ENCODE measurements around the gene TRMT6.

The TRMT6 gene, protein sequence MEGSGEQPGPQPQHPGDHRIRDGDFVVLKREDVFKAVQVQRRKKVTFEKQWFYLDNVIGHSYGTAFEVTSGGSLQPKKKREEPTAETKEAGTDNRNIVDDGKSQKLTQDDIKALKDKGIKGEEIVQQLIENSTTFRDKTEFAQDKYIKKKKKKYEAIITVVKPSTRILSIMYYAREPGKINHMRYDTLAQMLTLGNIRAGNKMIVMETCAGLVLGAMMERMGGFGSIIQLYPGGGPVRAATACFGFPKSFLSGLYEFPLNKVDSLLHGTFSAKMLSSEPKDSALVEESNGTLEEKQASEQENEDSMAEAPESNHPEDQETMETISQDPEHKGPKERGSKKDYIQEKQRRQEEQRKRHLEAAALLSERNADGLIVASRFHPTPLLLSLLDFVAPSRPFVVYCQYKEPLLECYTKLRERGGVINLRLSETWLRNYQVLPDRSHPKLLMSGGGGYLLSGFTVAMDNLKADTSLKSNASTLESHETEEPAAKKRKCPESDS

DNA sequence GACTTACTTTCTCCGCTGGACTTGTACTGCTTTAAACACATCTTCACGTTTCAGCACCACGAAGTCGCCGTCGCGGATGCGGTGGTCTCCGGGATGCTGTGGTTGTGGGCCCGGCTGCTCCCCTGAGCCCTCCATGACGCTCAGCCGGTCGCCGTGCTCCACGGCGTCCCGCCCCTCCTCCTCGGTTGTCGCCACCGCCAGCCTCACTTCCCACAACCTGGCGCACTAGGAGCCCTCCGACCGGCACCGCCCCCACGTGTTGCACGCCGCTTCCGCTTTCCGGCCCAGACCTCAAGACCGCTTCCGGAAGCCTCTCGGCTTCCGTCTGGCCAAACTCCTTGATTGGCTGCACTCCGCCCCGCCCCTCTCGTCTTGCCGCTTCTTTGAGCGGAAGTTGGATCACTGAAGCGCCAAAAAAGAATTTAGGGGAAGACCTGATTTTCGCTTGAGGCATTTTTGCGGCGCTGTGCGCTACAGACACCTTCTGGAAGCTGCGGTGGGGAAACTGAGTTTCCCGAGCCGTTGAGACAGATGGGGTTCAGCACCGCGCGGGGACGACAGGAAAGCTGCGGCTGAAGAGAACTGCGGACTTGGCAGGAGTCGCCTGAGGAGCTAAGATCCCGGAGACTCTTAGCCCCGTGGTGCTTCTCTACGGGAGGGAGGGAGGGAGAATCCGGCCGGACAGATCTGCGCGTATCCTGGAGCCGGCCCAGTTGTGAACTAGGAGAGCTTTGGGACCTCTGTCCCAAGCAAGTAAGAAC, at the start of gene TRMT6, which contains the start of gene MCM8:
Gene TRMT6, minus strand, starts transcription at position 263 of the 761 bp plus-strand sequence. Its CDS starts 128 bp downstream, at position 135.
Gene MCM8, plus strand, starts transcription at position 382 of the 761 bp plus-strand sequence. CDS start 1,364 bp downstream, outside the sequence.
- peak; percentile 95 for FAIRE-seq

DNA sequence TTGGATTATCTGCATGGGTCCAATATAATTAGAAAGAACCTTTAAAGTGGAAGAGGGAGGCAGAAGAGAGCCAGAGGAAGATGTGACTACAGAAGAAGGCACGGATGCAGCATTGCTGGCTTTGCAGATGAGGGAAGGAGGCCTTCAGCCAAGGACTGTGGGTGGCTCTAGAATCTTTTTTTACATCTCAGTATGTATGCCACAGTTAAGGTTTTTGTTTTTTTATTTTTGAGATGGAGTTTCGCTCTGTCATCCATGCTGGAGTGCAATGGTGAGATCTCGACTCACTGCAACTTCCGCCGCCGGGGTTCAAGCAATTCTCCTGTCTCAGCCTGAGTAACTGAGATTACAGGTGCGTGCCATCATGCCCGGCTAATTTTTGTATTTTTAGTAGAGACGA, 49.5 kb upstream of the TRMT6 start:
- no peak for FAIRE-seq

DNA sequence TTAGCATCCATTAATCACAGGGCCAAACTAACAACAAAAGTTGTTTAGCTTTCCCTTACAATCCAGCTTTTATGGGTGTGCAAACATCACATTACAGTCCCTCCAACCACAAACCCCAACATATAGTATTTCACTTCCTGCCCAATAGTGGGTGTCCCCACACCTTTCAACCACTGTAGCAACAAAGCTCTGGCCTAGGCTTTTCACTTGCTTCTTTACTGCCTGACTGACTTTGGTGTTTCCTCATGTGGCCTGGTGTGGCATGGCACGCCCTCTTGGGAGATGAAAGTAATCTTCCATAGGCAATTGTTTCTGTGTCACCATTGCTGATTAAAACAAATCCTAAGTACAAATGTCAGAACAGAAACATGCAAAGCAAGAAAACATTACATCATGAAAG, 46.4 kb upstream of the TRMT6 start:
- FAIRE-seq = no peak

DNA sequence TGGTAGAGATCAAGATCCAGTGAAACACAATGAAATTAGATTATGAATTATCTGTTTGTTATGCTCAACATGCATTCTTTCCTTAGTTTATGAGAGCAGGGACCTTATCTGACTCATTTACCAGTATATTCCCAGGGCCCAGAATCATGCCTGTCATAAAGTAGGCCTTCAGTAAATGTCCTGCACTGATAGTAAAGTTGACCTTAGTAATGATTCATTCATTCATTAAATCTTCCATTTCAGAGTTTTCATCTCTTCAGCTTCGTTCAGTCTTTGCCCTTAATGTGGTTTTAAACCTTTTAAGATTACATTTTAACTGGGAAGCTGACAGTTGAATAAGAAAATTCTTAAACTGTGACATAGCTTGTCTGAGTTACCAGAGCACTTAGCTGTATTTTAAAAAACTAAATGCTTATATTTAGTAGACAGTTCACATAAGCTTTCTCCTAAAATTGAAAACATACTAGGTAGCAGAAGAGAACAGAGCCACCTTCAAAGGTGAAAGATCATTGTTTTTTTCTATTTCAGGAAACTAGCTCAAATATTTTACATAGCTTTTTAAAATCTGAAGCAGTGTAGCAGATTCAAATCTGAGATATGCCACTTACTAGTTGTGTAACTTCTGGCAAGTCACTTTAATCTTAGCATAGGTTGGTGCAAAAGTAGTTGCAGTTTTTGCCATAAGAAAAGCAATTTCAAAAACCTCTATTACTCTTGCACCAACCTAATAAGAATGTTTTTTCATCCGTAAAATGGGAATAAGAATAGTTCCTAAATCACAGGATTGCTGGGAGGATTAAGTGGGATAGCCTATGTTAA, 41.5 kb upstream of the TRMT6 start:
- peak; percentile 33 for FAIRE-seq

GRCh38 chr20:5990946-5991345, 40.6 kb upstream of the TRMT6 start:
- no peak for FAIRE-seq

GRCh38 chr20:5989539-5989938, 39.2 kb upstream of the TRMT6 start:
- no peak for FAIRE-seq

DNA sequence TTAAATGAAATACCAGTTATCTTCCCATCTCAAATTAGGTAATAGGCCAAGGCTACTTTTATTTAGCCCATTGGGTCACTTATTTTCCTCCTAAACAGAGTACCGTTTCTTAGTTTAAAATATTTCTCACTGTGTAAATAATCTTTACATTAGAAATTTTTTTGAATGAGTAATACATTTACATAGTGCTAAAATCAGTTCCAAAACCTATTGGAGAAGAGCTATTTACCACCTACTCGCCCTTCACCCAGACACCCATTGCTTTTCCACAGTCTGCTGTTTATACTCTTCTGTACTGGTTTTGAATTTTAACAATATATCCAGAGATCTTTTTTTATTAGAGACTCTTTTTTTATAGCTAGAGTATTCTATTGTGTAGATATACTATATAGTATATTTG, 37.0 kb upstream of the TRMT6 start:
- no peak for FAIRE-seq

DNA sequence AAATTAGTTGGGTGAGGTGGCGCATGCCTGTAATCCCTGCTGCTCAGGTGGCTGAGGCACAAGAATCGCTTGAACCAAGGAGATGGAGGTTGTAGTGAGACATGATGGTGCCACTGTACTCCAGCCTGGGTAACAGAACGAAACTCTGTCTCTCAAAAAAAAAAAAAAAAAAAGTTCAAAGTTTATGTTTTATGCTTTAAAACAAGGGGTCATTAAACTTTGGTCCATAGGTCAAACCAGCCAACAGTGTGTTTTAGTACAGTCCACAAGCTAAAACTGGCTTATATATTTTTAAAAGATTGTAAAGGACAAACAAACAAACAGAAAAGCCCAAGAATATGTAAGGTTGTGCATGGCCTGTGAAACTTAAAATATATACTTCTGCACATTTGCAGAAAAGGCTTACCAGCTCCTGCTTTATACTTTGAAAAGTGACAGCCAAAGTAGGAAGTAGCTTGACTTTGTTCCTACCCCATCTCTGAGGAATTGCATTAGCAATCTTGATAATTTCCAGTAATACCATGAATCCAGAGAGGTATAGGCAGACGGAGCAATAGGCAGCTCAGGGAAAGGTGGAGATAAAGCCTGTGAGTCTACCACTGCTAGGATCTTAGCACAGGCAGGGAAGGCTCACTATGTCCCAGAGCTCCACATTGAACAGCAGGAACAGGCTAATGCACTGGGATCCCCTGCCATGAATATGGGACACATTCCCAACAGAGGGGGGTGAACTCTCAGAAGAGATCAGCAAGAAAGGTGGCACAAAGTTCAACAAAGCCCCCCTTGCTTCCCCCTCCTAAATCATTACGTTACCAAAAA, 30.6 kb upstream of the TRMT6 start:
- FAIRE-seq = no peak

GRCh38 chr20:5979801-5980200, 29.5 kb upstream of the TRMT6 start:
- FAIRE-seq = no peak

GRCh38 chr20:5977975-5978374, 27.6 kb upstream of the TRMT6 start:
- FAIRE-seq = no peak

DNA sequence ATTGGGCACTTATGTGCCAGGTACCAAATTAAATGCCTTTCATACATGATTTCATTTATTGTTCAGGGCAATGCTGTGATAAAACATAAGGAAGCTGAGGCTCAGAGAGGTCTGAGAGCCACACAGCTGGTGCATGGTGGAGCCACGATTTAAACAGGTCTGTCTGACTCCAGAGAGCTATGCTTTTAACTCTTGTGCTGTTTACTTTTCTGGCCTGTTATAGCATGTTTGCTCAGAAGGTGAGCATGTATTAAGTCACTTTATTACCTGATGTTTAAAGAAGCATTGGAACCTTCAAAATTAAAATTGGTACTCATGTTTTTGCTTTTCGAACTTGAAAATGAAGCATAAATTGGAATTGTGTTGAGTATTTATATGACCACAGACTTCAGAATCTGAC, 26.9 kb upstream of the TRMT6 start:
- FAIRE-seq = no peak

GRCh38 chr20:5975778-5976177, 25.4 kb upstream of the TRMT6 start:
- FAIRE-seq = no peak

- no peak for FAIRE-seq
These were observed 24.2 kb upstream of the TRMT6 start for GRCh38 chr20:5974531-5974930.

DNA sequence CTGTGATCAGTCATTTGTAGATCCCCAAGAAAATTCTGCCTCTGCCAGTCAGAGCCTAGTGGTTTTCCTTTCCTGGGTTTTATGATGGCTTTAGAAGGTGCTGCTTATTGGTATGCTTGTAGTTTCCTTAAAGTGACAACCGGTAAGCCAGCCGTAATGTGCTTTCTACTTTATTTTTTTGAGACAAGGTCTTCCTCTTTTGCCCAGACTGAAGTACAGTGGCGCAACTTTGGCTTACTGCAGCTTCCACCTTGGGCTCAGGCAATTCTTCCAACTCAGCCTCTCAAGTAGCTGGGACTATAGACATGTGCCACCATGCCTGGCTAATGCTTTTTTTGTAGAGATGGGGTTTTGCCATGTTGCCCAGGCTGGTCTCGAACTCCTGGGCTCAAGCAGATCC, 23.6 kb upstream of the TRMT6 start:
- FAIRE-seq = no peak

DNA sequence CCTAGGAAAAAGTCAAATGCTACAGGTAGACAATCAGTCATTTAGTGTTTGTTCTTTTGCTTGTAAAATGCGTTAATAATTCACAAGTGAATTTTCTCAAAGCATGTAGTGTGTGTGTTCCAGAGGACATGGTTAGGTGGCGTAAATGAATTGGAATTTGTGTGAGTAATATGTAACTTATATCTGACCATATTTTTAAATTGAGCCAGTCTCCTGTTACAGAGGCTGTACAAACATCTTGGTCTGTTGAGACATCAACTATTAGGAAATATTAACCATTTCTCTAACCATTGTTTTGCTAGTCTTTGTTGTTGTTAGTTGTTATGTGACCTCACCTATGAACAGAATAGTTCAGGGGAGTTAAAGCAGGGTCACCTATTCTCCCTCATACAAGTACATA, 22.8 kb upstream of the TRMT6 start:
- FAIRE-seq = no peak

DNA sequence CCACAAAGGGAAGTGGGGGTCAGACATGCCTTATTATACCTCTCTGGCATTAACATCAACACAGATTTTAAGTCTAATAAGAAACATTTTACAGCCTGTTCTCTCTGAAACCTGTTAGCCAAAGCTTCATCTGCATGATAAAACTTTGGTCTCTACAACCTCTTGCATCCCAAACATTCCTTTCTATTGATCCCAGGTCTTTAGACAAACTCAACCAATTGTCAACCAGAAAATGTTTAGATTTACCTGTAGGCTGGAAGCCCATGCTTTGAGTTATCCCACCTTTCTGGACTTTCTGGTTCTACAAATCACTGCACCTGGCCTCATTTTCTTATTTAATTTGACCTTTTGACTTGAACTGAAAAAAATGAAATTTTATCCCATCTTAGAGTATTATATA, 20.9 kb upstream of the TRMT6 start:
- FAIRE-seq = no peak

DNA sequence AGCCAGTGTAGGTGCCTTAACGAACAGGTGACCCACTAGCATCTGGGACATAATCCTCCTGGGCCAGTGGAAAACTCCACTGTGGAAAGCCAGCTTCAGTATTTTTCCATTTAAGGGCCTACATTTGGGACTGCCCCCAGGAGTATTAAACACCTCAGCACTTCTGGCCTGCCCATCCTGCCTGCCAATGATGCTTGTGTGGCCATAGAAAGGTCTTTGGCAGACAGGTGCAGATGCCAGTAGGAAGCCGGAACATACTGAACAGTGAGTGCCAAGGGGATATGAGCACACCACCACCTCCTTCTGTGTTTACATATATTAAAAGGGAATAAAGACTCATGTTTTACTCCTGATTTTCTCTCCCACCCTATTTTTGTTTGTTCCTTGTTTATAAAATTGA, 20.0 kb upstream of the TRMT6 start:
- FAIRE-seq = no peak

DNA sequence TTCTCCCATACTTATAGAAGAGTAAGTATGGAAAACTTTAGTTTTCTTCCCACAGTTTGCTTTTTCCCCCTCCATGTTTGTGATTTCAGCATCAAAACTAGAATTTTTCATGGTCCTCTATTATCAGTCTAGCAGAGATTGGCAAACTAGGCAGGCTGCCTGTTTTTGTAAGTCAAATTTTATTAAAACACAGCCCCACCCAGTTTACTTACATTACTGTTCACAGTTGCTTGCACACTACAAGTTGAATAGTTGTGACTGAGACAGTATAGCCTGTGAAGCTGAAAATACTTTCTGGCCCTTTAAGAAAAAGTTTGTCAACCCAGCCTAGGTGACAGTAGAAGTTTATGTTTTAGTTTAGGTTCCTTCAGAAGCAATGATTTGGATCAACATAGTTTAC, 19.6 kb upstream of the TRMT6 start:
- no peak for FAIRE-seq

DNA sequence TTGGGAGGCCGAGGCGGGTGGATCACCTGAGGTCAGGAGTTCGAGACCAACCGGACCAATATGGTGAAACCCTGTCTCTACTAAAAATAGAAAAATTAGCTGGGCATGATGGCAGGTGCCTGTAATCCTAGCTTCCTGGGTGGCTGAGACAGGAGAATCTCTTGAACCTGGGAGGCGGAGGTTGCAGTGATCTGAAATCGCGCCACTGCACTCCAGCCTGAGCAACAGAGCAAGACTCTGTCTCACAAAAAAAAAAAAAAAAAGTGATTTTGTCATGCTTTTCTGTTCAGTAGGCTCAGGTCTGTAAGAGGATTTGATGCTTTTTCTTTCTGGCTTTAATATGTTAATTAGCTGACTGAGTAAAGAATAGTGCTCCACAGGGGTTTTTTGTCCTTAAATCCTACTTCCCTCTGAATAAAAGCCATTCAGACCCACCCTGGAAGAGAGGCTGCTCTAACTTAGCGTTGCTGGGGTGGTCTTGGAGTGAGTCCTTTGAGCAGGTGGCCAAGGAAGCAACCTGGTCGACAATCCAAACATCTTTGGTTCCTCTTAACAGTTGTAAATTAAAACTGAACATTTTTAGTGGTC, 19.1 kb upstream of the TRMT6 start:
- FAIRE-seq = no peak

GRCh38 chr20:5968462-5968861, 18.1 kb upstream of the TRMT6 start:
- no peak for FAIRE-seq

DNA sequence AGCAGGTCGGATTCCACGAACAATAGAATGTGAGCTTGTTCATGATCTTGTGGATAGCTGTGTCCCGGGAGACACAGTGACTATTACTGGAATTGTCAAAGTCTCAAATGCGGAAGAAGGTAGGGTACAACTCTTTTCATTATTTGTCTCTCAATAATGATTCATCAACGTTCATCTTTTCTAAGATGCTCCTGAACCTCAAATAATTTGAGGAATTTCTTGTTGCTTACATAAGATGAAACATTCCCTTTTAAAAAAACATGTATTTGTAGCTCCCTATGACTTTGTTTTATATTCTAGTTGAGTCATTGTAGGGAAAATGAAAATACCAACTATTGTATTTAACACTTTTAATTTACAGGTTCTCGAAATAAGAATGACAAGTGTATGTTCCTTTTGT, 17.1 kb upstream of the TRMT6 start:
- FAIRE-seq = no peak

DNA sequence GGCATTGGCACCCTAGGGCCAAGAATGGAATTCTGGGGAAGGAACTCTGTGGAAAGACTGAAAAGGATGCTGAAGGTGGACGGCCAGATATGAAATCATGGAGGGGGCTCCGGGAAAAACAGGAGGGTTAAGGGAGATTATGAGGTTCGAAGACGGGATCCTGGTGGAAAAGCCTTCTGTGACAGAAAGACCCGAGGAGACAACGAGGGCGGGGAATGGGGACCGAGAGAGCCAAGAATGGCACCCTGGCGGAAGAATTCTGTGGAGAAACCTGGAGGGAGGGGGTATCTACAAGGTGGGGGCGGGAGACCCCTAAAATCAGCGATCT, 426 bp downstream of the TRMT6 start:
- no peak for FAIRE-seq
